Activated effector memory CD4-positive, alpha-beta T cell treated with anti-CD3 and anti-CD28 coated beads, Interleukin-2, amount 50 U/mL, for 16 hours (primary cell): ENCODE measurements around the gene PARP16.
"Not testable (repeated sequence)": the region's sequence is repeated elsewhere in the genome, so short reads cannot be mapped to it uniquely, and the experiment has no call there.

Source experiments
- DNase-seq: peaks from one replicate; pipeline ENCODE4 v3.0.0-alpha.2; 2020

Gene PARP16

DNA sequence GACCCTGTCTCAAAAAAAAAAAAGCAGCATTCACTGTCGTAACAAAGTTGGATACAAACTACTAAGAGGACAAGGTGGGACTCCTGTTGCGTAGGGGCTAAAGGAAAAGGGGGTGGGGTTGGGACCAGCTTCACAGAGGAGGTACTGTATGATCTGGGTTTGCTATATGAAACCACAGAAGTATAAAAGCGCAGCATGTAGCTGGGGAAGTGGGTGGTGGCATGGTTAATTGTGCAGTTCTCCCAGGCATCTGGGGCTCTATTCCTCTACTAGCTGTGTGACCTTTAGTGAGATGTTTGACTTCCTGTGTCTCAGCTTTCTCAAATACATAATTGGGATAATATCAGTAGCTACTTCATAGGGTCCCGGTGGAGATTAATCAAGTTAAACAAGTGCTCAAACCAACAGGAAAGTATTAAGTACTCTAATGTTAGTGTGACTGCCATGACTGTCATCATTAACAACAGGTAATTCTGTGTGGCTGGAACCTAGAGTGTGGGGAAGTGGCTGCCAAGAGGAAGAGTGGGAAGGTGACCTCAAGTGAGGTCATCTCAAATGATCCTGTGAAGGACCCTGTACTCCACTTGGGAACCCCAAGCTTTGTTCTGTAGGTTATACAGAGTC is 11.5 kb downstream of the PARP16 start:
- DNase-seq, result no peak

- not testable (repeated sequence) for DNase-seq
Measured at GRCh38 chr15:65270811-65271545, 15.7 kb downstream of the PARP16 start.

- DNase-seq, result no peak
Measured at GRCh38 chr15:65268411-65268810, 18.3 kb downstream of the PARP16 start.

DNA sequence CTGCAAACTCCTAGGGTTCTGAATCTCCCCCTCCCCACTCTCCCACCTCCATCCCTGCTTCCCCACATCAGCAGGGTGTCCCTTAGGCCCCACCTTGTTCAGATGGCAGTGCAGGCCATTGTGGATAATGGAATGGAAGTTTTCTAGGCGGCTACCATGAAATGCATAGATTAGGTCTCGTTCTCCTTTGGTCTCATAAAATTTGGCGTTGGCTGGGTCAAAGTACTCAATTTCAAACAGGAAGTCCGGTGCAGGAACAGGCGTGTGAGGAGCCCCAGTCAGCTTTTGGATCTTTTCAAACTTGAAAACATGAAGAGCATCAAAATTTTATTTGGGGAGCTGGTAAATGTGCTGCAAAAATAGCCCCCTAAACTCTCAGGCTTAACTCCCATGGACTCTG is 20.2 kb downstream of the PARP16 start:
- no peak for DNase-seq

- DNase-seq, result no peak
Measured at GRCh38 chr15:65264863-65265430, 21.7 kb downstream of the PARP16 start.

DNA sequence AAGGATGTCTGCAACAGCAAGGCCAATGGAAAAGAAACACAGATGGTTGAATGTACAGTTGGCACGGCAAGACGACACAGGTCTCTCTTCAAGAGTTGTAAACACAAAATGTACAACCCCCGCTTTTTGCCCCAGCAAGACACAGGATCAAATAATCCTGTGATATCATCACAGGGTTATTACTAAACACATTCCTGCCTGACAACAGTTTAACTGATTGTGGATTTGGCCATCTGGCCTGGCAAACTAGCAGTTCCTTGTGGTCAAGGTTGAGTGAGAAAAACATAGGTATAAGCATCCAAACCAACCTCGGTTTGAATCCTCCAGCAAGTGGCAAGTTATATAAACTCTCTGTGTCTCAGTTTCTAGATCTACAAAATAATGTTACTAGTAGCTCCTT is 23.4 kb downstream of the PARP16 start:
- DNase-seq, result no peak

DNA sequence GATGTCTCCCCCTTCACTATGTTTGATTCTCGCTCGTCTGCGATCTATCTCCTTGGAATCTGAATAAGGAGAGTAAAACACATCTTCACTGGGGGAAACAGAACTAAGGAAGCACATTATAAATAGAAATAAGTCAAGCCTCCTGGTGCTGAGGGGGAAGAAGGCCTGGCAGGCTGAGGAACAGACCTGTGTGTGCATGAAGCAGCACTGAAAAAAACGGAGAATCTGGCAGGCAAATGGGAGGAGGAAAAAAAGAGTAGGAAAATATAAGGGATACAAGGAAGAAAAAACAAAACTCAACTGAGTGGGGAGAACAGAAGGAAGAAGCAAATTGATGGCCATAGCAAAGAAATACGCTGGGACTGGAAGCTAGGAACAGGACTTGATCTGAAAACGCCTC is 25.7 kb downstream of the PARP16 start:
- no peak for DNase-seq

DNA sequence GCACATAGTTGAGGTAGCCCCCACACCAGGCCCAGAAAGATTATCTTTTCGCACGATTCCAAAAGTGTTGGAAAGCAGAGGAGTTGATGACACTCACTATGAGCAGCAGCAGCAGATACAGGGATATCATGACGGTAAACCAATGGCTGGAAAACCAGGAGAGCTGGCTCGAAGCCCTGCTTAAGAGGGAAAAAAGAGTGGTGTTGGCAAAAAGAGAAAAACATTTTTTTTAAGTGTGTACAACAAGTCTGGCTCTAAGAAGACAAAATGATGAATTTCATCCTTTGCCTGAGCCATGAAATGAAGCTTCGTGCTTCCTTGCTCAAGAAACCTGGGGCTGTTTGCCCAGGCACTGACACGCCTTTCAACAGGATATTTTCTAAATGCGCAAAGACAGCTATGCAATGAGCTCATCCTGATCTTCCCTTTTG is 27.3 kb downstream of the PARP16 start:
- no peak for DNase-seq

DNA sequence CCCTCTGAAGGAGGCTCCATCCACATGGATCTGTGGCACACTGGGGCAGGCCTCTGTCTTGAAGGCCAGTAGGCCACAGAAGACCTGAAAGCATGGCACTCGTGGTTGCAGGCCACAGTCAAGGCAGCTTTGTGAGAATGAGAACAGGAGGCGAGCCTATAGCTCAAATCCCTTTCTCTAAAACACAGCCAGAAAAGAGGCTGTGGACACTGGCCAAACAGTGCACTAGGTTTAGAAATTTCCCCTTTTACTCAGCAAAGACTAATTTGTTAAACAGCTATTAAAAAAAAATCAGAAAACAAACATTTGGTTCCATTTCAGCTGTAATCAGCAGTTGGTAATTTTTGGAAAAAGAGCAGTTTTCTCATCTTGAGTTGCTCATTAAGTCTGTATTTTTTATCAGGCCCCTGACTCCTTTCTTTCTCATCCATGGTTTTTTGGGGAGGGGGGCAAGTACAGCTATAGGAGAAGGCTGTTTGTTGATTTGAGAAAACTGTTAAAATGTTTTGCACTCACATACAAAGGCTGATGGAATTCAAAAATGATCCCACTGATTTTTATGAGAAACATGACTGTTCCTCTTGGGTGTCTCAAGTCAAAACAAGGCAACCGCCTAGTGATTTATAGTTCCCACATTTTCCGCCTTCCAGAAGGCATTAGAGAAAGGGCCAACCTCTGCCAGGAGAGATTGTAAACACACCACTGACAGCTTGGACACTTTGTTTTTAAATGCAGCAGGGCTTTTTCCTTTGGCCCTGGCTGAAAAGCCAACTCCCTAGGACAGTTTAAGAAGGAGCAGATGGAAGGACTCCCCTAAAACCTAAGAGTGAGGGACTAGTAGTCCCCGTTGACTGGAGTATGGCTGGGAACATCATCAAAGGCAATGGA is 28.1 kb downstream of the PARP16 start:
- DNase-seq, result no peak

GRCh38 chr15:65255486-65256140 is 31.1 kb downstream of the PARP16 start:
- DNase-seq, result no peak

GRCh38 chr15:65254758-65255157 is 31.9 kb downstream of the PARP16 start:
- no peak for DNase-seq

- DNase-seq, result no peak
Measured at GRCh38 chr15:65254356-65254755, 32.3 kb downstream of the PARP16 start.

- peak; percentile 80 for DNase-seq
Measured at GRCh38 chr15:65249641-65250040, 37.0 kb downstream of the PARP16 start.

GRCh38 chr15:65248511-65249255 is 38.0 kb downstream of the PARP16 start:
- no peak for DNase-seq

- no peak for DNase-seq
Measured at GRCh38 chr15:65246939-65247338, 39.7 kb downstream of the PARP16 start.

- DNase-seq, result no peak
Measured at GRCh38 chr15:65246026-65246714, 40.5 kb downstream of the PARP16 start.

DNA sequence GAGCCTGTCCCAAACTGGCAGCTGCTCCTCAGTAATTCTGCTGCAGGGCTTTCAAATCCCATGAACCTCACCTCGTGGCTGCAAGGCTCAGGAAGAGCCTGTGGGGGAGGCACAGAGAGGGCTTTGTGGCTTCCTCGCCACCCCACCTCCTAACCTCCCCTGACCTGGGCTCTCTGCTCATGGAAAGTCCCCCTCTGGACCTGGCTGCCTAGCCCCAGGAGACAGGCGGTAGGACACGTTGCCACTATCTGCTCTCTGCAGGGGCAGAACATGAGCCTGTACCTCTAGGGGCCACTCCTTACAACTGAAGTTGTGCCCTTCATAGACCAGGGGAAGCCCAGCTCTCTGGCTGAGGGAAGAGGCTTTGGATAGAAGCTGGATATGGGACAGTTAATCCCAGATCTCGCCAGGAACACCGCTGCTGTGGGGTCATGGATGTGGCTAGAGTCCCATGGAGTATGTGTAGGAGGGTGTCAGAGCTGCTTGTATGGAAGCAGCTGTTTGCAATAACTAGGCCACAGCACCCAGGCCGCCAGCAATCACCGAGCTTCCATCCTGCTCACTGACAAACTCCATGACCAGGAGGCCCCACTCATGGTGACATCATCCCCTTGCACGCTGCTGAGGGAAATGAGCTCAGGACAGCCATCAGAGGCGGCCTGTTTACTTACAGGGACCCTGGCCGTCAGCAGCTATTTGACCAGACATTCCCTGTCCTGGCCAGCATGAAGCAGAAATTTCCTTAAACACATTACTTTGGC is 41.4 kb downstream of the PARP16 start:
- no peak for DNase-seq

DNA sequence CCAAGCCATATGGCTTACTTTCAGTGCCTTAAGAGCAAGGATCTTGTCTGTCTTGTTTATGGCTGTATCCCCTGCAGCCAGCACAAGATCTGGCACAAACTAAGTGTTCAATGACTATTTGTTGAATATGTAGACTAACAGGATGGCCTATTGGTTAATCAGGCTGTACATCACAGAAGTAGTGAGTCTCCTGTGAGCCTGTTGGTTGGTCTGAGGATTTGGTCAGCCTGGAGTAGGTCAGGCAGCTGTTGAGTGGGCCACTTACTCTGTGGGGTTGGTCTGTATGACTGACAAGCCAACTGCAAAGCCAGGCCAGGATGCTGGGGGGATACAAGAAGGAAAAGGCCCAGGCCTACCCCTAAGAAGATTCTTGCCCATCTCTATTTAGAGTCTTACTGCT is 42.0 kb downstream of the PARP16 start:
- DNase-seq, result no peak

DNA sequence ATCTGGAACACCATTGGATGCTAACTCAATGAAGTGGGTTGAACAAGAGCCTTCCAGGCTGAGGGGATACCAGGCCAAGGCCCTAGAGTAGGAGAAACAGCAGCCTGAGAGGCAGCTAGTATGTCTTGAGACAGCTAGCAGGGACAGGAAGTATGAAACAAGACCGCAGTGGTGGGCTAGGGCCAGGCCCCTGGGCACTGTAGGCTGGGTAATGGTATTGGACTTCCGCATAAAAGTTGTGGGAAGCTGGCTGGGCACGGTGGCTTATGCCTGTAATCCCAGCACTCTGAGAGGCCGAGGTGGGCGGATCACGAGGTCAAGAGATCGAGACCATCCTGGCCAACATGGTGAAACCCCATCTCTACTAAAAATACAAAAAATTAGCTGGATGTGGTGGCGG is 50.2 kb downstream of the PARP16 start:
- not testable (repeated sequence) for DNase-seq

- no peak for DNase-seq
Measured at GRCh38 chr15:65233696-65234095, 53.0 kb downstream of the PARP16 start.

DNA sequence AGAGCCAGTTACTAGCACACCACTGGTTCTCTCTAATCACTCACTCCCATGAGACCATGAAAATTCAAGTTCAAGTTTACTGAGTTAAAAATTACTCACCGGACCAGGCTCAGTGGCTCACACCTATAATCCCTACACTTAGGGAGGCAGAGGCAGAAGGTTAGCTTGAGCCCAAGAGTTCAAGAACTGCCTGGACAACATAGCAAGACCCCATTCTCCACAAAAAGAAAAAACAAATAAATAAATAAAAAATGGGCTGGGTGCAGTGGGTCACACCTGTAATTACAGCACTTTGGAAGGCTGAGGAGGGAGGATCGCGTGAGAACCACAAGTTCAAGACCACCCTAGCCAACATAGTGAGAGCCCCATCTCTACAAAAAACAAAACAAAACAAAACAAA is 54.2 kb downstream of the PARP16 start:
- DNase-seq, result no peak
